Measurements from ENCODE around the gene DAB2IP.

GRCh38 chr9:121711797-121712196, 60.4 kb downstream of the DAB2IP start:
- TF ChIP-seq ZNF16 (tag by site-specific recombination; IDR thresholded peaks at IDR 0.05; ENCODE audit: low read depth): no peak
- no peak for TF ChIP-seq CTCF (tag by site-specific recombination; IDR thresholded peaks at IDR 0.05)
- no peak for TF ChIP-seq ZBTB7A (tag by site-specific recombination; IDR thresholded peaks at IDR 0.05; ENCODE audit: low read depth)
- TF ChIP-seq ZEB2 (tag by site-specific recombination; IDR thresholded peaks at IDR 0.05): no peak
- no peak for TF ChIP-seq ZNF777 (tag by site-specific recombination; IDR thresholded peaks at IDR 0.05; ENCODE audit: borderline replicate concordance)
- no peak for TF ChIP-seq GFI1B (tag by site-specific recombination; IDR thresholded peaks at IDR 0.05)
- no peak for TF ChIP-seq OVOL3 (tag by site-specific recombination; IDR thresholded peaks at IDR 0.05)
